GM13977 (cell line): Measurements from ENCODE around the gene CKM.

Source experiments
- DNase-seq: peaks from one replicate; pipeline ENCODE4 v3.0.0; 2012; ENCODE audit warnings: low spot score
- CTCF ChIP-seq: IDR thresholded peaks from 2 replicates; pipeline ENCODE4 v1.5.1; 2012; ENCODE audit warnings: mild to moderate bottlenecking, control low read depth; ENCODE audit not compliant: insufficient read depth; ENCODE audit errors: extremely low read depth, missing control alignments
- in situ Hi-C: fragments of 300-500 bp; cut with MboI; formaldehyde crosslinking; loops from one replicate; pipeline ENCODE4 v1.12.0; 2022; ENCODE audit warnings: low sequenced_read_pairs, low pct_unique_long_range_greater_than_20kb, mixed read lengths, inconsistent platforms; ENCODE audit not compliant: unreplicated experiment

CKM gene

GRCh38 chr19:45362291-45362690, 39.6 kb upstream of the CKM start:
- in situ Hi-C loops: no loop called here
- no peak for DNase-seq
- TF ChIP-seq CTCF: no peak

GRCh38 chr19:45361608-45362007, 38.9 kb upstream of the CKM start:
- in situ Hi-C loops: no loop called here
- no peak for DNase-seq
- TF ChIP-seq CTCF: no peak

- TF ChIP-seq CTCF: no peak
- no peak for DNase-seq
- in situ Hi-C loops: no loop called here
These were observed 35.6 kb upstream of the CKM start for GRCh38 chr19:45358213-45358792.

GRCh38 chr19:45357445-45357783, 34.7 kb upstream of the CKM start:
- DNase-seq: no peak
- in situ Hi-C loops: no loop called here
- TF ChIP-seq CTCF: no peak

GRCh38 chr19:45356760-45357444, 34.2 kb upstream of the CKM start:
- no peak for DNase-seq
- no peak for TF ChIP-seq CTCF
- in situ Hi-C loops: no loop called here

GRCh38 chr19:45355910-45356309, 33.2 kb upstream of the CKM start:
- in situ Hi-C loops: no loop called here
- TF ChIP-seq CTCF: no peak
- DNase-seq: no peak
